Left lung (tissue), 10 donors: ENCODE results near the gene ABCC5. TPM values are rescaled to one million over a fixed set of nuclear protein-coding genes. Genes with fewer than 3 reads are reported as not detected.

ENCODE experiments used
- ATAC-seq: fragments of 200-7000 bp; cut with Tn5 transposase; one replicate; pipeline ENCODE4 v1.9.1; 2020; ENCODE audit warnings: moderate library complexity
- DNase-seq, 4 donors: peaks; one replicate each; pipeline ENCODE4 v3.0.0-alpha.2; 2013 to 2020
- H3K27ac ChIP-seq, 2 donors: fragments of 200-600 bp; sonication (generic) in 1 of 2; one replicate each; pipeline versions ENCODE4 v1.5.0 to v1.8.0; 2020 to 2021
- H3K27me3 ChIP-seq, 2 donors: fragments of 200-600 bp; sonication (generic) in 1 of 2; one replicate each; pipeline versions ENCODE4 v1.5.0 to v1.8.0; 2020 to 2021
- H3K36me3 ChIP-seq, 2 donors: fragments of 200-600 bp; sonication (generic) in 1 of 2; one replicate each; pipeline versions ENCODE4 v1.5.0 to v1.8.0; 2020 to 2021
- H3K4me1 ChIP-seq, 2 donors: fragments of 200-600 bp; one replicate each; pipeline ENCODE4 v1.8.0; 2021
- H3K4me3 ChIP-seq, 2 donors: fragments of 200-600 bp; sonication (generic) in 1 of 2; one replicate each; pipeline versions ENCODE4 v1.5.0 to v1.8.0; 2020 to 2021; ENCODE audit warnings: mild to moderate bottlenecking in 1 of 2
- H3K9me3 ChIP-seq, 2 donors: fragments of 200-600 bp; sonication (generic) in 1 of 2; one replicate each; pipeline versions ENCODE4 v1.5.0 to v1.8.0; 2020 to 2021
- intact Hi-C, 2 donors: fragments of 100-400 bp; cut with DNase I; formaldehyde crosslinking; loops; one replicate each; pipeline versions ENCODE4 v1.11.2 to v1.14.2; 2022
- polyA plus RNA-seq, 6 donors: library from polyadenylated mRNA; unstranded; fragments of 120-200 nt; gene quantifications; one replicate each; pipeline ENCODE4 v1.2.1, GENCODE V29; 2013; ENCODE audit not compliant: insufficient read length in 6 of 6
- total RNA-seq, 2 donors: library from RNA; stranded (reverse); fragmentation: NEBNext Ultra II Directional; extraction: Animal tissue kit (Norgen Biotek cat#: 25700); gene quantifications; one replicate each; pipeline ENCODE4 v1.2.1, GENCODE V29; 2021
- TF ChIP-seq, protein P1 (sequence below), 2 donors: fragments of 200-600 bp; sonication (generic) in 1 of 2; IDR thresholded peaks; one replicate each; pipeline versions ENCODE4 v1.5.0 to v1.8.0; 2021; ENCODE audit warnings: antibody characterized with exemption in 2 of 2
- donor health status: DM: no; HTN: yes; CAD: no.
- donor health status: DM: no; HTN: no; CAD: no.

The ABCC5 gene
- total and polyA plus RNA-seq, 8 donors = 37.7 to 96.4 (median 78.1) TPM

GRCh38 chr3:183975981-183976662, 41.6 kb downstream of the ABCC5 start:
- H3K27ac ChIP-seq = no peak overlapping the region
- no peak overlapping the region for H3K4me3 ChIP-seq
- no peaks in the 10 kb centered on the region for H3K27me3 ChIP-seq
- H3K4me1 ChIP-seq = no peaks in the 10 kb centered on the region
- DNase-seq (no peak), ATAC-seq (no peak)
- TF ChIP-seq, protein P1, sequence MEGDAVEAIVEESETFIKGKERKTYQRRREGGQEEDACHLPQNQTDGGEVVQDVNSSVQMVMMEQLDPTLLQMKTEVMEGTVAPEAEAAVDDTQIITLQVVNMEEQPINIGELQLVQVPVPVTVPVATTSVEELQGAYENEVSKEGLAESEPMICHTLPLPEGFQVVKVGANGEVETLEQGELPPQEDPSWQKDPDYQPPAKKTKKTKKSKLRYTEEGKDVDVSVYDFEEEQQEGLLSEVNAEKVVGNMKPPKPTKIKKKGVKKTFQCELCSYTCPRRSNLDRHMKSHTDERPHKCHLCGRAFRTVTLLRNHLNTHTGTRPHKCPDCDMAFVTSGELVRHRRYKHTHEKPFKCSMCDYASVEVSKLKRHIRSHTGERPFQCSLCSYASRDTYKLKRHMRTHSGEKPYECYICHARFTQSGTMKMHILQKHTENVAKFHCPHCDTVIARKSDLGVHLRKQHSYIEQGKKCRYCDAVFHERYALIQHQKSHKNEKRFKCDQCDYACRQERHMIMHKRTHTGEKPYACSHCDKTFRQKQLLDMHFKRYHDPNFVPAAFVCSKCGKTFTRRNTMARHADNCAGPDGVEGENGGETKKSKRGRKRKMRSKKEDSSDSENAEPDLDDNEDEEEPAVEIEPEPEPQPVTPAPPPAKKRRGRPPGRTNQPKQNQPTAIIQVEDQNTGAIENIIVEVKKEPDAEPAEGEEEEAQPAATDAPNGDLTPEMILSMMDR (IDR thresholded peaks at IDR 0.05) = no peak
- H3K9me3 ChIP-seq = no peaks in the 10 kb centered on the region
- H3K36me3 ChIP-seq = peaks cover 0 to 44% of the 10 kb centered on the region in 2 donors
- intact Hi-C loops = no loop called here

- no peak for ATAC-seq
- peaks cover 0 to 84% of the 10 kb centered on the region in 2 donors for H3K36me3 ChIP-seq
Measured at GRCh38 chr3:183968666-183969245, 48.9 kb downstream of the ABCC5 start.

DNA sequence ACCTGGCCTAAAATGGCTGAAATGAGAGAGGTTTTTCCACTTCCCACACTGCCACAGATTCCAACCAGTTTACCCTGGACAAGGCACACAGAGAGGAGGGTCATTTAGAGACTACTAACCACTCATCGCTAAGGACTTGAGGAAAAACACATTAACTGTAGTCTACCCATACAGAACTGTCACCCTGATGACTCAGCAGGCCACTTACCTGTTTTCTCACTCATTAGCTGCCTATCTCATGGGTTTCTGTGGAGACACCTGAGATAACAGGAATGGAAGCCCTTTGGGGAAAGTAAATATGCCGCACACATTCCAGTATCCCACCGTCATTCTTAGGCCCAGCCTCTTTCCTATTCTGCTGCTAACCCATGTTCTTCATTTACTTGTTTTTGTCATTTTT, 50.0 kb downstream of the ABCC5 start:
- peaks cover 0 to 95% of the 10 kb centered on the region in 2 donors for H3K36me3 ChIP-seq
- TF ChIP-seq, protein P1 (IDR thresholded peaks at IDR 0.05) = no peak
- ATAC-seq (peak; percentile 90), DNase-seq (no peak)
- no peaks in the 10 kb centered on the region for H3K9me3 ChIP-seq
- intact Hi-C loops = no loop called here
- H3K4me3 ChIP-seq = no peak overlapping the region
- H3K27me3 ChIP-seq = no peaks in the 10 kb centered on the region
- no peaks in the 10 kb centered on the region for H3K4me1 ChIP-seq
- H3K27ac ChIP-seq = no peak overlapping the region

More at GRCh38 chr3:183968666-183969245, 48.9 kb downstream of the ABCC5 start:
- no peak for DNase-seq
- no peak overlapping the region for H3K4me3 ChIP-seq
- no peaks in the 10 kb centered on the region for H3K27me3 ChIP-seq
- intact Hi-C loops = no loop called here
- no peak overlapping the region for H3K27ac ChIP-seq
- H3K4me1 ChIP-seq = no peaks in the 10 kb centered on the region
- TF ChIP-seq, protein P1 (IDR thresholded peaks at IDR 0.05) = no peak
- H3K9me3 ChIP-seq = no peaks in the 10 kb centered on the region

DNA sequence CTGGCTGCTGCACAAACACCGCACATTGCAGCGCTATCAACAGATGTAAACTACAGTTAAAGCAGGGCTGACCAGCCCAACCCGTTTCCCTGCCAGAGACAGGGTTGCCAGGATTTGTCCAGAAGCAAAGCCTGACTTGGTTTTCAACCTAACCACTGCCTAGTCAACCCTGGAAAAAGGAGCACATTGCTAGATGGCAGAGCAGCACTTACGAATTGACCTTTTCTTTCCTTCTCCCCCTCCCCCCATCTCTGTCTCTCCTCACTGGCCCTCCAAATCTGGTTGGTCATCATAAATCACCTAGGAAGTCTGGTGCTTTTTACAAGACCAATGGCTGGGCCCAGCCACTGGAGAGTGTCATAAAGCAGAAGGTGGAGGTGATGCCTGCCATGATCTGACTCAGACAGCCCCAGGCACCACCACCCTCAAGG, 51.3 kb downstream of the ABCC5 start:
- H3K4me3 ChIP-seq = no peak overlapping the region
- H3K36me3 ChIP-seq = peaks cover 0 to 92% of the 10 kb centered on the region in 2 donors
- no peaks in the 10 kb centered on the region for H3K27me3 ChIP-seq
- no peak for ATAC-seq
- peak in 1 of 4 donors; percentile 38 for DNase-seq
- no peaks in the 10 kb centered on the region for H3K4me1 ChIP-seq
- no peaks in the 10 kb centered on the region for H3K9me3 ChIP-seq
- H3K27ac ChIP-seq = no peak overlapping the region
- intact Hi-C loops = no loop called here
- TF ChIP-seq, protein P1 (IDR thresholded peaks at IDR 0.05) = no peak

GRCh38 chr3:183962807-183963206, 54.9 kb downstream of the ABCC5 start:
- no peak overlapping the region for H3K27ac ChIP-seq
- H3K4me1 ChIP-seq = no peaks in the 10 kb centered on the region
- no peaks in the 10 kb centered on the region for H3K27me3 ChIP-seq
- no peaks in the 10 kb centered on the region for H3K9me3 ChIP-seq
- ATAC-seq (no peak), DNase-seq (no peak)
- intact Hi-C loops = no loop called here
- H3K4me3 ChIP-seq = no peak overlapping the region
- peaks cover 0 to 84% of the 10 kb centered on the region in 2 donors for H3K36me3 ChIP-seq
- TF ChIP-seq, protein P1 (IDR thresholded peaks at IDR 0.05) = no peak
